ENCODE data around the gene SMURF1.

Gene SMURF1

GRCh38 chr7:99121496-99122021 lies 22.3 kb downstream of the SMURF1 start:
- intact Hi-C loops (cut with micrococcal nuclease) = no loop called here
- no peak overlapping the region for H3K27ac Mint-ChIP-seq
- H3K36me3 Mint-ChIP-seq (ENCODE audit: low read depth) = peaks cover 12% of the 10 kb centered on the region
- H3K4me1 Mint-ChIP-seq (ENCODE audit: low read depth) = peaks cover 68% of the 10 kb centered on the region
- no peaks in the 10 kb centered on the region for H3K9me3 Mint-ChIP-seq
- no peaks in the 10 kb centered on the region for H3K27me3 Mint-ChIP-seq
- H3K4me3 Mint-ChIP-seq = no peak overlapping the region

GRCh38 chr7:99120916-99121315 lies 23.0 kb downstream of the SMURF1 start:
- H3K36me3 Mint-ChIP-seq (ENCODE audit: low read depth) = peaks cover 13% of the 10 kb centered on the region
- H3K9me3 Mint-ChIP-seq = no peaks in the 10 kb centered on the region
- peak overlapping the region; percentile 35 for H3K27ac Mint-ChIP-seq
- H3K27me3 Mint-ChIP-seq = no peaks in the 10 kb centered on the region
- peaks cover 73% of the 10 kb centered on the region for H3K4me1 Mint-ChIP-seq (ENCODE audit: low read depth)
- intact Hi-C loops (cut with micrococcal nuclease) = no loop called here
- H3K4me3 Mint-ChIP-seq = no peak overlapping the region

- Mint-ChIP-seq H3K4me3 (peak overlapping the region; percentile 24), H3K9me3 (no peaks in the 10 kb centered on the region), H3K36me3 (ENCODE audit: low read depth) (peaks cover 13% of the 10 kb centered on the region), H3K4me1 (ENCODE audit: low read depth) (peaks cover 71% of the 10 kb centered on the region), H3K27ac (peak overlapping the region; percentile 35), H3K27me3 (no peaks in the 10 kb centered on the region)
- intact Hi-C loops (cut with micrococcal nuclease) = no loop called here
Observed at GRCh38 chr7:99120501-99120900, 23.4 kb downstream of the SMURF1 start.

- Mint-ChIP-seq H3K4me3 (no peak overlapping the region), H3K27ac (no peak overlapping the region), H3K4me1 (ENCODE audit: low read depth) (peaks cover 57% of the 10 kb centered on the region), H3K9me3 (no peaks in the 10 kb centered on the region), H3K36me3 (ENCODE audit: low read depth) (peaks cover 24% of the 10 kb centered on the region), H3K27me3 (no peaks in the 10 kb centered on the region)
- intact Hi-C loops (cut with micrococcal nuclease) = no loop called here
Observed at GRCh38 chr7:99118077-99118476, 25.8 kb downstream of the SMURF1 start.

- no peak overlapping the region for H3K27ac Mint-ChIP-seq
- H3K4me1 Mint-ChIP-seq (ENCODE audit: low read depth) = peaks cover 64% of the 10 kb centered on the region
- no peaks in the 10 kb centered on the region for H3K9me3 Mint-ChIP-seq
- no peaks in the 10 kb centered on the region for H3K27me3 Mint-ChIP-seq
- intact Hi-C loops (cut with micrococcal nuclease) = no loop called here
- H3K36me3 Mint-ChIP-seq (ENCODE audit: low read depth) = peaks cover 25% of the 10 kb centered on the region
- no peak overlapping the region for H3K4me3 Mint-ChIP-seq
Observed at GRCh38 chr7:99116144-99116543, 27.8 kb downstream of the SMURF1 start.

GRCh38 chr7:99115379-99115778 lies 28.5 kb downstream of the SMURF1 start:
- H3K27me3 Mint-ChIP-seq = no peaks in the 10 kb centered on the region
- no peak overlapping the region for H3K27ac Mint-ChIP-seq
- H3K4me3 Mint-ChIP-seq = no peak overlapping the region
- peaks cover 25% of the 10 kb centered on the region for H3K36me3 Mint-ChIP-seq (ENCODE audit: low read depth)
- intact Hi-C loops (cut with micrococcal nuclease) = no loop called here
- peaks cover 61% of the 10 kb centered on the region for H3K4me1 Mint-ChIP-seq (ENCODE audit: low read depth)
- H3K9me3 Mint-ChIP-seq = no peaks in the 10 kb centered on the region

GRCh38 chr7:99112979-99113378 lies 30.9 kb downstream of the SMURF1 start:
- intact Hi-C loops (cut with micrococcal nuclease) = no loop called here
- Mint-ChIP-seq H3K4me3 (no peak overlapping the region), H3K4me1 (ENCODE audit: low read depth) (peaks cover 53% of the 10 kb centered on the region), H3K36me3 (ENCODE audit: low read depth) (peaks cover 17% of the 10 kb centered on the region), H3K27me3 (no peaks in the 10 kb centered on the region), H3K9me3 (no peaks in the 10 kb centered on the region), H3K27ac (no peak overlapping the region)

GRCh38 chr7:99112097-99112496 lies 31.8 kb downstream of the SMURF1 start:
- Mint-ChIP-seq H3K9me3 (no peaks in the 10 kb centered on the region), H3K27me3 (no peaks in the 10 kb centered on the region), H3K36me3 (ENCODE audit: low read depth) (peaks cover 17% of the 10 kb centered on the region), H3K27ac (no peak overlapping the region), H3K4me1 (ENCODE audit: low read depth) (peaks cover 49% of the 10 kb centered on the region), H3K4me3 (no peak overlapping the region)
- intact Hi-C loops (cut with micrococcal nuclease) = no loop called here

GRCh38 chr7:99111591-99111990 lies 32.3 kb downstream of the SMURF1 start:
- Mint-ChIP-seq H3K27me3 (no peaks in the 10 kb centered on the region), H3K4me1 (ENCODE audit: low read depth) (peaks cover 49% of the 10 kb centered on the region), H3K9me3 (no peaks in the 10 kb centered on the region), H3K4me3 (no peak overlapping the region), H3K36me3 (ENCODE audit: low read depth) (peaks cover 14% of the 10 kb centered on the region), H3K27ac (no peak overlapping the region)
- intact Hi-C loops (cut with micrococcal nuclease) = no loop called here

- Mint-ChIP-seq H3K27ac (peak overlapping the region; percentile 14), H3K9me3 (no peaks in the 10 kb centered on the region), H3K4me3 (no peak overlapping the region), H3K27me3 (no peaks in the 10 kb centered on the region), H3K4me1 (ENCODE audit: low read depth) (peaks cover 41% of the 10 kb centered on the region), H3K36me3 (ENCODE audit: low read depth) (peaks cover 11% of the 10 kb centered on the region)
- intact Hi-C loops (cut with micrococcal nuclease) = no loop called here
Observed at GRCh38 chr7:99109108-99110051, 34.5 kb downstream of the SMURF1 start.

GRCh38 chr7:99108613-99109012 lies 35.3 kb downstream of the SMURF1 start:
- no peak overlapping the region for H3K4me3 Mint-ChIP-seq

GRCh38 chr7:99106821-99107241 lies 37.1 kb downstream of the SMURF1 start:
- H3K9me3 Mint-ChIP-seq = no peaks in the 10 kb centered on the region
- H3K27ac Mint-ChIP-seq = no peak overlapping the region
- peaks cover 5% of the 10 kb centered on the region for H3K36me3 Mint-ChIP-seq (ENCODE audit: low read depth)
- peaks cover 45% of the 10 kb centered on the region for H3K4me1 Mint-ChIP-seq (ENCODE audit: low read depth)
- intact Hi-C loops (cut with micrococcal nuclease) = no loop called here
- no peaks in the 10 kb centered on the region for H3K27me3 Mint-ChIP-seq
- no peak overlapping the region for H3K4me3 Mint-ChIP-seq

More at GRCh38 chr7:99108613-99109012, 35.3 kb downstream of the SMURF1 start:
- Mint-ChIP-seq H3K27ac (no peak overlapping the region), H3K4me1 (ENCODE audit: low read depth) (peaks cover 47% of the 10 kb centered on the region), H3K36me3 (ENCODE audit: low read depth) (peaks cover 11% of the 10 kb centered on the region), H3K27me3 (no peaks in the 10 kb centered on the region), H3K9me3 (no peaks in the 10 kb centered on the region)
- intact Hi-C loops (cut with micrococcal nuclease) = no loop called here

- peaks cover 41% of the 10 kb centered on the region for H3K4me1 Mint-ChIP-seq (ENCODE audit: low read depth)
- intact Hi-C loops (cut with micrococcal nuclease) = no loop called here
- no peaks in the 10 kb centered on the region for H3K9me3 Mint-ChIP-seq
- H3K4me3 Mint-ChIP-seq = no peak overlapping the region
- H3K36me3 Mint-ChIP-seq (ENCODE audit: low read depth) = peaks cover 5% of the 10 kb centered on the region
- no peaks in the 10 kb centered on the region for H3K27me3 Mint-ChIP-seq
- H3K27ac Mint-ChIP-seq = no peak overlapping the region
Observed at GRCh38 chr7:99106411-99106810, 37.5 kb downstream of the SMURF1 start.

- Mint-ChIP-seq H3K27me3 (no peaks in the 10 kb centered on the region), H3K27ac (no peak overlapping the region), H3K9me3 (no peaks in the 10 kb centered on the region), H3K4me1 (ENCODE audit: low read depth) (peaks cover 38% of the 10 kb centered on the region), H3K36me3 (ENCODE audit: low read depth) (peaks cover 5% of the 10 kb centered on the region), H3K4me3 (no peak overlapping the region)
- intact Hi-C loops (cut with micrococcal nuclease) = no loop called here
Observed at GRCh38 chr7:99105756-99106155, 38.2 kb downstream of the SMURF1 start.

All from dendritic cell treated with granulocyte-macrophage colony-stimulating factor and Interleukin-4, amounts not matched to agents 40 ng/mL and 50 ng/mL, for 4 days (primary cell).